HEK293 (cell line): Measurements from ENCODE around the gene NOPCHAP1.
A peak's percentile ranks its signal among the peaks of the same experiment; 100 is the strongest.

Experiments
- HOXD13 ChIP-seq: sonication (generic); formaldehyde crosslinking; IDR thresholded peaks from 2 replicates; pipeline ENCODE4 v1.8.0; 2022; ENCODE audit warnings: missing genetic modification reagents, borderline replicate concordance
- IKZF3 ChIP-seq: fragments of 450-650 bp; IDR thresholded peaks from 2 replicates; pipeline ENCODE4 v1.5.0; 2018; ENCODE audit warnings: missing biosample characterization, mild to moderate bottlenecking, missing genetic modification characterization, moderate library complexity
- KLF1 ChIP-seq: fragments of 450-650 bp; formaldehyde crosslinking; IDR thresholded peaks from 2 replicates; pipeline ENCODE4 v1.5.1; 2016; ENCODE audit warnings: missing biosample characterization, missing genetic modification characterization
- KLF8 ChIP-seq: fragments of 450-650 bp; formaldehyde crosslinking; IDR thresholded peaks from 2 replicates; pipeline ENCODE4 v1.5.1; 2016; ENCODE audit warnings: missing biosample characterization, missing genetic modification characterization
- SCRT2 ChIP-seq: fragments of 450-650 bp; formaldehyde crosslinking; IDR thresholded peaks from 2 replicates; pipeline ENCODE4 v1.5.1; 2016; ENCODE audit warnings: missing biosample characterization, missing genetic modification characterization
- ZBTB20 ChIP-seq: fragments of 450-650 bp; formaldehyde crosslinking; IDR thresholded peaks from 2 replicates; pipeline ENCODE4 v1.5.1; 2016; ENCODE audit warnings: missing biosample characterization, missing genetic modification characterization
- ZFP3 ChIP-seq: fragments of 450-650 bp; formaldehyde crosslinking; IDR thresholded peaks from 2 replicates; pipeline ENCODE4 v1.5.1; 2016; ENCODE audit warnings: low read depth, missing biosample characterization, missing genetic modification characterization
- ZFP69B ChIP-seq: fragments of 450-650 bp; formaldehyde crosslinking; IDR thresholded peaks from 2 replicates; pipeline ENCODE4 v1.5.1; 2016; ENCODE audit warnings: missing biosample characterization, missing genetic modification characterization
- ZNF112 ChIP-seq: fragments of 450-650 bp; formaldehyde crosslinking; IDR thresholded peaks from 2 replicates; pipeline ENCODE4 v1.5.0; 2017; ENCODE audit warnings: missing biosample characterization, missing genetic modification characterization
- ZNF202 ChIP-seq: fragments of 450-650 bp; formaldehyde crosslinking; IDR thresholded peaks from 2 replicates; pipeline ENCODE4 v1.5.1; 2016; ENCODE audit warnings: missing biosample characterization, missing genetic modification characterization, borderline replicate concordance
- ZNF214 ChIP-seq: fragments of 450-650 bp; formaldehyde crosslinking; IDR thresholded peaks from 2 replicates; pipeline ENCODE4 v1.5.1; 2017; ENCODE audit warnings: missing biosample characterization, mild to moderate bottlenecking, missing genetic modification characterization, borderline replicate concordance
- ZNF324 ChIP-seq: fragments of 450-650 bp; formaldehyde crosslinking; IDR thresholded peaks from 2 replicates; pipeline ENCODE4 v1.5.1; 2016; ENCODE audit warnings: missing biosample characterization, missing genetic modification characterization
- ZNF350 ChIP-seq: fragments of 450-650 bp; formaldehyde crosslinking; IDR thresholded peaks from 2 replicates; pipeline ENCODE4 v1.5.0; 2017; ENCODE audit warnings: missing biosample characterization, mild to moderate bottlenecking, missing genetic modification characterization
- ZNF37A ChIP-seq: fragments of 450-650 bp; IDR thresholded peaks from 2 replicates; pipeline ENCODE4 v1.5.1; 2018; ENCODE audit warnings: missing biosample characterization, missing genetic modification characterization
- ZNF394 ChIP-seq: fragments of 450-650 bp; formaldehyde crosslinking; IDR thresholded peaks from 2 replicates; pipeline ENCODE4 v1.5.1; 2016; ENCODE audit warnings: missing biosample characterization, missing genetic modification characterization, mild to moderate bottlenecking, moderate library complexity, borderline replicate concordance
- ZNF404 ChIP-seq: fragments of 450-650 bp; formaldehyde crosslinking; IDR thresholded peaks from 2 replicates; pipeline ENCODE4 v1.5.1; 2017; ENCODE audit warnings: missing biosample characterization, missing genetic modification characterization
- ZNF423 ChIP-seq: fragments of 450-650 bp; formaldehyde crosslinking; IDR thresholded peaks from 2 replicates; pipeline ENCODE4 v1.5.1; 2016; ENCODE audit warnings: missing biosample characterization, missing genetic modification characterization
- ZNF473 ChIP-seq: fragments of 450-650 bp; formaldehyde crosslinking; IDR thresholded peaks from 2 replicates; pipeline ENCODE4 v1.5.1; 2017; ENCODE audit warnings: missing biosample characterization, missing genetic modification characterization
- ZNF514 ChIP-seq: fragments of 450-650 bp; formaldehyde crosslinking; IDR thresholded peaks from 2 replicates; pipeline ENCODE4 v1.5.1; 2016; ENCODE audit warnings: missing biosample characterization, missing genetic modification characterization
- ZNF561 ChIP-seq: fragments of 450-650 bp; IDR thresholded peaks from 2 replicates; pipeline ENCODE4 v1.5.1; 2018; ENCODE audit warnings: missing biosample characterization, missing genetic modification characterization, borderline replicate concordance
- ZNF600 ChIP-seq: fragments of 450-650 bp; formaldehyde crosslinking; IDR thresholded peaks from 2 replicates; pipeline ENCODE4 v1.5.1; 2016; ENCODE audit warnings: missing biosample characterization, missing genetic modification characterization
- ZNF610 ChIP-seq: fragments of 450-650 bp; formaldehyde crosslinking; IDR thresholded peaks from 2 replicates; pipeline ENCODE4 v1.5.1; 2016; ENCODE audit warnings: missing biosample characterization, missing genetic modification characterization, borderline replicate concordance
- ZNF626 ChIP-seq: fragments of 450-650 bp; sonication (Bioruptor Pico); formaldehyde crosslinking; IDR thresholded peaks from 2 replicates; pipeline ENCODE4 v1.5.1; 2018; ENCODE audit warnings: missing biosample characterization, missing genetic modification characterization, inconsistent platforms
- ZNF629 ChIP-seq: fragments of 450-650 bp; formaldehyde crosslinking; IDR thresholded peaks from 2 replicates; pipeline ENCODE4 v1.5.1; 2017; ENCODE audit warnings: missing biosample characterization, missing genetic modification characterization
- ZNF658 ChIP-seq: fragments of 450-650 bp; formaldehyde crosslinking; IDR thresholded peaks from 2 replicates; pipeline ENCODE4; 2016; ENCODE audit warnings: missing biosample characterization, missing genetic modification characterization
- ZNF664 ChIP-seq: fragments of 450-650 bp; formaldehyde crosslinking; IDR thresholded peaks from 2 replicates; pipeline ENCODE4 v1.5.1; 2016; ENCODE audit warnings: missing biosample characterization, missing genetic modification characterization
- ZNF677 ChIP-seq: fragments of 450-650 bp; IDR thresholded peaks from 2 replicates; pipeline ENCODE4 v1.5.0; 2018; ENCODE audit warnings: missing biosample characterization, mild to moderate bottlenecking, missing genetic modification characterization, moderate library complexity
- ZNF768 ChIP-seq: fragments of 450-650 bp; formaldehyde crosslinking; IDR thresholded peaks from 2 replicates; pipeline ENCODE4 v1.5.1; 2018; ENCODE audit warnings: missing biosample characterization, mild to moderate bottlenecking, missing genetic modification characterization
- ZNF776 ChIP-seq: fragments of 450-650 bp; formaldehyde crosslinking; IDR thresholded peaks from 2 replicates; pipeline ENCODE4 v1.5.0; 2017; ENCODE audit warnings: missing biosample characterization, missing genetic modification characterization, borderline replicate concordance
- ZNF837 ChIP-seq: fragments of 450-650 bp; formaldehyde crosslinking; IDR thresholded peaks from 2 replicates; pipeline ENCODE4 v1.5.1; 2016; ENCODE audit warnings: missing biosample characterization, missing genetic modification characterization
- ZSCAN30 ChIP-seq: fragments of 450-650 bp; IDR thresholded peaks from 2 replicates; pipeline ENCODE4 v1.5.1; 2018; ENCODE audit warnings: missing biosample characterization, mild to moderate bottlenecking, missing genetic modification characterization, moderate library complexity
- TF ChIP-seq, protein P1 (sequence below): fragments of 450-650 bp; formaldehyde crosslinking; IDR thresholded peaks from 2 replicates; pipeline ENCODE4 v1.5.1; 2017; ENCODE audit warnings: missing biosample characterization, missing genetic modification characterization
- TF ChIP-seq, protein P2 (sequence below): fragments of 450-650 bp; formaldehyde crosslinking; conservative IDR thresholded peaks from 2 replicates; pipeline ENCODE4 v1.5.1; 2016; ENCODE audit warnings: low read depth, missing biosample characterization, missing genetic modification characterization
- TF ChIP-seq, protein P3 (sequence below): fragments of 450-650 bp; formaldehyde crosslinking; IDR thresholded peaks from 2 replicates; pipeline ENCODE4 v1.5.1; 2016; ENCODE audit warnings: missing biosample characterization, missing genetic modification characterization

NOPCHAP1 gene

DNA sequence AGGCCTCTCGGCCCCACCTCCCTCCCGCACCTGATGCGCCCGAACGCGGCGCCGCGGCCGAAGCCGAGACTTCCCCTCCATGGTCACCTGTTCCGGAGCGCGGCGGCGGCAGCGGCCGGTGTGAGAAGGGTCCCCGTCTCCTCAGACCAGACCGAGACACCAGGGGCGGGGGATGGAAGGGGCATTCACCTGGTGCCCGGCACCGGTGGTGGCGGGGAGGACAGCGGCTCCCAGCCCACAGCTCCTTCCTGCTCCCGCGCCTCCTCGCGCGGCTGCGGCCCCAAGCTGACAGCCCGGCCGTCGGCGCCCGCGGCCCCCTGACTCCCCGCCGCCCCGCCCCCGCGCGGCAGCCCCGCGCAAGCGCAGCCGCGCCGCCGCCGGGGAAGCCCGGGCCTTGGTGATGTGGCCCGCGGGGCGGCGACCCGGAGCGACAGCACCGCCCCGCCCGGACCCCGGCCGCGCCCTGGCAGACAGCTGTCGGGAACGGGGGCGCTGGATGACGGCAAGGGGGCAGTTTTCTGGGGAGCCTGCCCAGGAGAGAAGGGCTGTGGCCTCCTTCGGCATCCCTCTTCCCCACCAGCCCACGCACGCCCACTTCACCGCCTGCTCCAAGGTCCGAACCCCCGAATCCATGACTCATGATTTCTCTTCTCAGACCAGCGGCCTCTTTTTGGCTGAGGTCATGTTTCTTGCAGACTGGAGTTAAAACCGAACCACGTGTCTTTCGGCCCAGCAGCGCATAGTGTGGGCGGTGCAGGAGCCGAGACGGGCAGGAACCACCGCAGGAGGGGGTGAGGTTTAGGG lies 27.9 kb upstream of the NOPCHAP1 start, which contains the start of gene SLC41A2 (continued):
- TF ChIP-seq ZNF202 (no peak), ZSCAN30 (tag by site-specific recombination) (peak; percentile 100), ZNF600 (tag by site-specific recombination) (peak; percentile 77), ZNF629 (tag by site-specific recombination) (peak; percentile 88), ZNF350 (tag by site-specific recombination) (no peak), ZNF776 (tag by site-specific recombination) (no peak), KLF8 (peak; percentile 94), IKZF3 (tag by site-specific recombination) (no peak), ZNF610 (tag by site-specific recombination) (no peak), ZNF677 (tag by site-specific recombination) (no peak; the same call in 1 of the 2 replicates), ZNF768 (tag by site-specific recombination) (no peak; the same call in 1 of the 2 replicates), ZNF394 (tag by site-specific recombination) (no peak), ZFP69B (tag by site-specific recombination) (peak; percentile 27), ZNF473 (tag by site-specific recombination) (no peak), ZNF423 (tag by site-specific recombination) (peak; percentile 51; the same call in 1 of the 2 replicates), ZNF324 (tag by site-specific recombination) (peak; percentile 77), ZNF664 (no peak), ZFP3 (tag by site-specific recombination) (no peak), KLF1 (tag by site-specific recombination) (peak; percentile 91), ZNF404 (no peak), ZBTB20 (peak; percentile 87), SCRT2 (peak; percentile 97), HOXD13 (no peak), ZNF561 (tag by site-specific recombination) (peak; percentile 22; the same call in 1 of the 2 replicates), ZNF658 (tag by site-specific recombination) (no peak), ZNF37A (tag by site-specific recombination) (0 out of 2 replicates have a peak, but pooled peaks have one; percentile 18), ZNF837 (tag by site-specific recombination) (no peak), ZNF214 (tag by site-specific recombination) (no peak), ZNF112 (no peak), ZNF626 (tag by site-specific recombination) (no peak), ZNF514 (tag by site-specific recombination) (no peak)
- TF ChIP-seq, protein P1, sequence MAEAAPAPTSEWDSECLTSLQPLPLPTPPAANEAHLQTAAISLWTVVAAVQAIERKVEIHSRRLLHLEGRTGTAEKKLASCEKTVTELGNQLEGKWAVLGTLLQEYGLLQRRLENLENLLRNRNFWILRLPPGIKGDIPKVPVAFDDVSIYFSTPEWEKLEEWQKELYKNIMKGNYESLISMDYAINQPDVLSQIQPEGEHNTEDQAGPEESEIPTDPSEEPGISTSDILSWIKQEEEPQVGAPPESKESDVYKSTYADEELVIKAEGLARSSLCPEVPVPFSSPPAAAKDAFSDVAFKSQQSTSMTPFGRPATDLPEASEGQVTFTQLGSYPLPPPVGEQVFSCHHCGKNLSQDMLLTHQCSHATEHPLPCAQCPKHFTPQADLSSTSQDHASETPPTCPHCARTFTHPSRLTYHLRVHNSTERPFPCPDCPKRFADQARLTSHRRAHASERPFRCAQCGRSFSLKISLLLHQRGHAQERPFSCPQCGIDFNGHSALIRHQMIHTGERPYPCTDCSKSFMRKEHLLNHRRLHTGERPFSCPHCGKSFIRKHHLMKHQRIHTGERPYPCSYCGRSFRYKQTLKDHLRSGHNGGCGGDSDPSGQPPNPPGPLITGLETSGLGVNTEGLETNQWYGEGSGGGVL: peak; percentile 78; the same call in 1 of the 2 replicates
- TF ChIP-seq, protein P2, sequence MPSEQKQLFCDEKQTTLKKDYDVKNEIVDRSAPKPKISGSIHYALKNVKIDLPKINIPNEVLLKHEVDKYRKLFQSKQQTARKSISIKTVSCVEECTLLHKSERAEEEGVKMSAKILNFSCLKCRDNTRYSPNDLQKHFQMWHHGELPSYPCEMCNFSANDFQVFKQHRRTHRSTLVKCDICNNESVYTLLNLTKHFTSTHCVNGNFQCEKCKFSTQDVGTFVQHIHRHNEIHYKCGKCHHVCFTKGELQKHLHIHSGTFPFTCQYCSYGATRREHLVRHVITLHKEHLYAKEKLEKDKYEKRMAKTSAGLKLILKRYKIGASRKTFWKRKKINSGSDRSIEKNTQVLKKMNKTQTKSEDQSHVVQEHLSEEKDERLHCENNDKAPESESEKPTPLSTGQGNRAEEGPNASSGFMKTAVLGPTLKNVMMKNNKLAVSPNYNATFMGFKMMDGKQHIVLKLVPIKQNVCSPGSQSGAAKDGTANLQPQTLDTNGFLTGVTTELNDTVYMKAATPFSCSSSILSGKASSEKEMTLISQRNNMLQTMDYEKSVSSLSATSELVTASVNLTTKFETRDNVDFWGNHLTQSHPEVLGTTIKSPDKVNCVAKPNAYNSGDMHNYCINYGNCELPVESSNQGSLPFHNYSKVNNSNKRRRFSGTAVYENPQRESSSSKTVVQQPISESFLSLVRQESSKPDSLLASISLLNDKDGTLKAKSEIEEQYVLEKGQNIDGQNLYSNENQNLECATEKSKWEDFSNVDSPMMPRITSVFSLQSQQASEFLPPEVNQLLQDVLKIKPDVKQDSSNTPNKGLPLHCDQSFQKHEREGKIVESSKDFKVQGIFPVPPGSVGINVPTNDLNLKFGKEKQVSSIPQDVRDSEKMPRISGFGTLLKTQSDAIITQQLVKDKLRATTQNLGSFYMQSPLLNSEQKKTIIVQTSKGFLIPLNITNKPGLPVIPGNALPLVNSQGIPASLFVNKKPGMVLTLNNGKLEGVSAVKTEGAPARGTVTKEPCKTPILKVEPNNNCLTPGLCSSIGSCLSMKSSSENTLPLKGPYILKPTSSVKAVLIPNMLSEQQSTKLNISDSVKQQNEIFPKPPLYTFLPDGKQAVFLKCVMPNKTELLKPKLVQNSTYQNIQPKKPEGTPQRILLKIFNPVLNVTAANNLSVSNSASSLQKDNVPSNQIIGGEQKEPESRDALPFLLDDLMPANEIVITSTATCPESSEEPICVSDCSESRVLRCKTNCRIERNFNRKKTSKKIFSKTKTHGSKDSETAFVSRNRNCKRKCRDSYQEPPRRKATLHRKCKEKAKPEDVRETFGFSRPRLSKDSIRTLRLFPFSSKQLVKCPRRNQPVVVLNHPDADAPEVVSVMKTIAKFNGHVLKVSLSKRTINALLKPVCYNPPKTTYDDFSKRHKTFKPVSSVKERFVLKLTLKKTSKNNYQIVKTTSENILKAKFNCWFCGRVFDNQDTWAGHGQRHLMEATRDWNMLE (tag by site-specific recombination): no peak
- TF ChIP-seq, protein P3, sequence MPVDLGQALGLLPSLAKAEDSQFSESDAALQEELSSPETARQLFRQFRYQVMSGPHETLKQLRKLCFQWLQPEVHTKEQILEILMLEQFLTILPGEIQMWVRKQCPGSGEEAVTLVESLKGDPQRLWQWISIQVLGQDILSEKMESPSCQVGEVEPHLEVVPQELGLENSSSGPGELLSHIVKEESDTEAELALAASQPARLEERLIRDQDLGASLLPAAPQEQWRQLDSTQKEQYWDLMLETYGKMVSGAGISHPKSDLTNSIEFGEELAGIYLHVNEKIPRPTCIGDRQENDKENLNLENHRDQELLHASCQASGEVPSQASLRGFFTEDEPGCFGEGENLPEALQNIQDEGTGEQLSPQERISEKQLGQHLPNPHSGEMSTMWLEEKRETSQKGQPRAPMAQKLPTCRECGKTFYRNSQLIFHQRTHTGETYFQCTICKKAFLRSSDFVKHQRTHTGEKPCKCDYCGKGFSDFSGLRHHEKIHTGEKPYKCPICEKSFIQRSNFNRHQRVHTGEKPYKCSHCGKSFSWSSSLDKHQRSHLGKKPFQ (tag by site-specific recombination): no peak
